H1 (cell line): Measurements from ENCODE around the gene MYL11. TPM values are rescaled to one million over a fixed set of nuclear protein-coding genes. Genes with fewer than 3 reads are reported as not detected.

Experiments used
- CTCF ChIA-PET: fragments of 300-600 bp; sonication (Branson Sonifier 250); formaldehyde crosslinking; loops from one replicate; lab custom pipeline; 2021; ENCODE audit not compliant: partially characterized antibody; lab: Charles Lee
- POLR2A ChIA-PET: fragments of 300-600 bp; sonication (Branson Sonifier 250); formaldehyde crosslinking; loops from one replicate; lab custom pipeline; 2021; ENCODE audit warnings: inconsistent platforms; ENCODE audit not compliant: partially characterized antibody; lab: Charles Lee
- DNase-seq, 2 experiments: peaks; one replicate each; pipeline versions ENCODE4 v3.0.0 to v3.0.0-alpha.2; 2010 to 2022; ENCODE audit warnings: low spot score in 2 of 2, low read depth in 1 of 2, mixed read lengths in 1 of 2
- FAIRE-seq: peaks from 2 replicates; lab custom pipeline; 2011; peaks lifted over from hg19 to GRCh38; lab: Jason Lieb, UNC
- H2AFZ ChIP-seq: 2 replicates; pipeline ENCODE4 v1.8.1; 2012; ENCODE audit warnings: low read length, inconsistent platforms
- H2AK5ac ChIP-seq: 2 replicates; pipeline ENCODE4 v1.6.1; 2013; ENCODE audit warnings: low read depth, low read length
- H2BK120ac ChIP-seq: replicated peaks from 2 replicates; pipeline ENCODE3; 2013; ENCODE audit warnings: low read depth, low read length, inconsistent platforms
- H2BK12ac ChIP-seq: 2 replicates; pipeline ENCODE4 v1.6.1; 2013; ENCODE audit warnings: low read depth, low read length
- H2BK15ac ChIP-seq: 2 replicates; pipeline ENCODE4 v1.6.1; 2013; ENCODE audit warnings: low read length
- H2BK20ac ChIP-seq: 2 replicates; pipeline ENCODE4 v1.6.1; 2013; ENCODE audit warnings: low read length
- H2BK5ac ChIP-seq: 2 replicates; pipeline ENCODE4 v1.6.1; 2013; ENCODE audit warnings: low read depth, low read length
- H3K14ac ChIP-seq: 2 replicates; pipeline ENCODE4 v1.6.1; 2013; ENCODE audit warnings: inconsistent platforms; ENCODE audit not compliant: insufficient read length
- H3K18ac ChIP-seq: 2 replicates; pipeline ENCODE4 v1.6.1; 2013; ENCODE audit warnings: low read length; ENCODE audit errors: extremely low read depth
- H3K23ac ChIP-seq: 2 replicates; pipeline ENCODE4 v1.6.1; 2013; ENCODE audit warnings: inconsistent platforms; ENCODE audit not compliant: insufficient read length
- H3K23me2 ChIP-seq: 2 replicates; pipeline ENCODE4 v1.6.1; 2013; ENCODE audit warnings: low read depth, low read length
- H3K27ac ChIP-seq: 2 replicates; pipeline ENCODE4 v1.6.1; 2011; ENCODE audit warnings: low read depth, low read length, inconsistent platforms
- H3K27me3 ChIP-seq, 4 experiments: replicated peaks in 1 of 4; 1 replicate in 1 of 4; 2 replicates in 3 of 4; pipeline versions ENCODE4 v1.6.1 to v1.8.1; 2011 to 2013; ENCODE audit warnings: low read length in 3 of 4, mild to moderate bottlenecking in 3 of 4, inconsistent platforms in 2 of 4, mixed read lengths in 2 of 4, moderate library complexity in 1 of 4; ENCODE audit not compliant: control insufficient read depth in 3 of 4, insufficient read depth in 3 of 4; ENCODE audit errors: extremely low read depth in 1 of 4
- H3K36me3 ChIP-seq, 4 experiments: 2 replicates each; pipeline versions ENCODE4 v1.6.1 to v1.8.1; 2011 to 2013; ENCODE audit warnings: mild to moderate bottlenecking in 4 of 4, low read length in 3 of 4, moderate library complexity in 2 of 4, control low read depth in 1 of 4, inconsistent platforms in 1 of 4; ENCODE audit not compliant: insufficient read depth in 4 of 4, control insufficient read depth in 2 of 4
- H3K4ac ChIP-seq: replicated peaks from 2 replicates; pipeline ENCODE3; 2013; ENCODE audit warnings: low read length, low read depth, mixed read lengths, inconsistent platforms; ENCODE audit not compliant: insufficient read length
- H3K4me1 ChIP-seq, 4 experiments: replicated peaks in 1 of 4; 1 replicate in 1 of 4; 2 replicates in 3 of 4; pipeline versions ENCODE4 v1.6.1 to v1.8.1; 2011 to 2013; ENCODE audit warnings: low read length in 3 of 4, inconsistent platforms in 2 of 4, mixed read lengths in 1 of 4; ENCODE audit not compliant: insufficient read depth in 4 of 4, control insufficient read depth in 3 of 4
- H3K4me2 ChIP-seq, 2 experiments: 2 replicates each; pipeline versions ENCODE4 v1.6.1 to v1.8.1; 2011 to 2013; ENCODE audit warnings: low read depth in 2 of 2, low read length in 2 of 2, control low read depth in 1 of 2, inconsistent platforms in 1 of 2, mild to moderate bottlenecking in 1 of 2; ENCODE audit not compliant: insufficient read depth in 1 of 2
- H3K4me3 ChIP-seq, 4 experiments: fragments of 200-600, 300-600 bp in 1 of 4; sonication (generic), shearing (Covaris generic), sonication (Bioruptor Twin) in 1 of 4; 2 replicates each; pipeline versions ENCODE4 v1.5.1 to v1.8.1; 2011 to 2016; ENCODE audit warnings: low read length in 4 of 4, low read depth in 3 of 4, control low read depth in 2 of 4, inconsistent platforms in 2 of 4, mild to moderate bottlenecking in 2 of 4, mixed read lengths in 1 of 4, moderate library complexity in 1 of 4; ENCODE audit not compliant: insufficient read depth in 2 of 4; ENCODE audit errors: extremely low read depth in 1 of 4
- H3K56ac ChIP-seq: replicated peaks from 2 replicates; pipeline ENCODE3; 2013; ENCODE audit warnings: low read depth, mild to moderate bottlenecking, mixed read lengths, low read length, inconsistent platforms; ENCODE audit not compliant: insufficient read length
- H3K79me1 ChIP-seq: 2 replicates; pipeline ENCODE4 v1.6.1; 2013; ENCODE audit warnings: low read depth, low read length, control low read depth
- H3K79me2 ChIP-seq, 2 experiments: 2 replicates each; pipeline versions ENCODE4 v1.6.1 to v1.8.1; 2012 to 2013; ENCODE audit warnings: low read length in 2 of 2, mild to moderate bottlenecking in 2 of 2, inconsistent platforms in 1 of 2; ENCODE audit not compliant: insufficient read depth in 2 of 2, control insufficient read depth in 1 of 2
- H3K9ac ChIP-seq, 4 experiments: replicated peaks in 1 of 4; 1 replicate in 1 of 4; 2 replicates in 3 of 4; pipeline versions ENCODE4 v1.6.1 to v1.8.1; 2011 to 2013; ENCODE audit warnings: low read depth in 3 of 4, low read length in 3 of 4, control low read depth in 2 of 4, mild to moderate bottlenecking in 2 of 4, moderate library complexity in 2 of 4, inconsistent platforms in 1 of 4; ENCODE audit errors: extremely low read depth in 1 of 4
- H3K9me3 ChIP-seq, 2 experiments: 2 replicates each; pipeline versions ENCODE4 v1.6.1 to v1.8.1; 2012 to 2013; ENCODE audit warnings: mild to moderate bottlenecking in 2 of 2, moderate library complexity in 2 of 2, control low read depth in 1 of 2, inconsistent platforms in 1 of 2, low read depth in 1 of 2, low read length in 1 of 2, mixed read lengths in 1 of 2; ENCODE audit not compliant: insufficient read depth in 2 of 2
- H4K20me1 ChIP-seq, 2 experiments: replicated peaks in 1 of 2; 2 replicates each; pipeline versions ENCODE3 to v1.8.1; 2011 to 2013; ENCODE audit warnings: inconsistent platforms in 2 of 2, low read length in 2 of 2, mild to moderate bottlenecking in 1 of 2; ENCODE audit not compliant: insufficient read depth in 2 of 2, control insufficient read depth in 1 of 2
- H4K5ac ChIP-seq: 2 replicates; pipeline ENCODE4 v1.6.1; 2013; ENCODE audit warnings: low read length, low read depth, mixed read lengths, inconsistent platforms; ENCODE audit not compliant: insufficient read length
- H4K8ac ChIP-seq: 2 replicates; pipeline ENCODE4 v1.8.0; 2013; ENCODE audit warnings: mild to moderate bottlenecking, moderate library complexity, low read length, inconsistent platforms; ENCODE audit not compliant: insufficient read depth; ENCODE audit errors: extremely low read depth
- H4K91ac ChIP-seq: replicated peaks from 2 replicates; pipeline ENCODE3; 2013; ENCODE audit warnings: low read length, mixed read lengths, inconsistent platforms; ENCODE audit not compliant: insufficient read length
- ATF3 ChIP-seq: IDR thresholded peaks from 2 replicates; pipeline ENCODE4 v1.6.1; 2011; ENCODE audit warnings: low read depth, mild to moderate bottlenecking, low read length; ENCODE audit not compliant: insufficient read depth
- BACH1 ChIP-seq: IDR thresholded peaks from 2 replicates; pipeline ENCODE4 v1.6.1; 2012; ENCODE audit warnings: low read length, improper control_type of control experiment
- CBX5 ChIP-seq: fragments of 300-800, 300-1000 bp; sonication (generic); IDR thresholded peaks from 2 replicates; pipeline ENCODE4 v1.7.1; 2016; ENCODE audit warnings: antibody characterized with exemption, low read length, low read depth
- CREB1 ChIP-seq: IDR thresholded peaks from 2 replicates; pipeline ENCODE4 v1.6.1; 2012; ENCODE audit warnings: inconsistent platforms
- HDAC6 ChIP-seq: IDR thresholded peaks from one replicate; pipeline ENCODE4 v1.7.1; 2012; ENCODE audit warnings: low read depth, mild to moderate bottlenecking, inconsistent platforms, low read length, moderate library complexity
- POLR2A ChIP-seq, 2 experiments: IDR thresholded peaks; 1 replicate in 1 of 2; 2 replicates in 1 of 2; pipeline ENCODE4 v1.6.1; 2011; ENCODE audit warnings: low read depth in 2 of 2, low read length in 2 of 2, mild to moderate bottlenecking in 2 of 2; ENCODE audit errors: control extremely low read depth in 1 of 2
- SIRT6 ChIP-seq: IDR thresholded peaks from one replicate; pipeline ENCODE4 v1.7.1; 2012; ENCODE audit warnings: low read length, inconsistent platforms
- SP1 ChIP-seq: IDR thresholded peaks from 2 replicates; pipeline ENCODE4 v1.6.1; 2011; ENCODE audit warnings: low read depth, low read length
- whole genome bisulfite sequencing, 2 experiments: shearing (Covaris generic) in 1 of 2; methylation state at CpG; one replicate each; pipeline versions ENCODE4 v1.1.6 to v1.1.7; 2013 to 2015; ENCODE audit warnings: low lambda C conversion rate in 2 of 2, mixed read lengths in 2 of 2, inconsistent platforms in 1 of 2, low coverage in 1 of 2, missing lambda C conversion rate in 1 of 2; ENCODE audit not compliant: insufficient replicate concordance in 2 of 2, insufficient coverage in 1 of 2, insufficient read length in 1 of 2; ENCODE audit errors: extremely low coverage in 1 of 2, missing lambda C conversion rate in 1 of 2; 5-methylcytosine and 5-hydroxymethylcytosine counted together
- polyA plus RNA-seq, 7 experiments: library from polyadenylated mRNA; depleted of rRNA in 3 of 7; stranded (reverse) in 5 of 7; unstranded in 2 of 7; fragments of >200 nt in 5 of 7; fragments of 200-250 nt in 2 of 7; gene quantifications; 1 replicate in 5 of 7; 2 replicates in 1 of 7; 4 replicates in 1 of 7; pipeline versions ENCODE4 v1.2.1 to v1.2.3, GENCODE V29; 2011 to 2013; ENCODE audit warnings: missing spikeins in 2 of 7, mixed read lengths in 2 of 7
- total RNA-seq: library from RNA; stranded (reverse); fragmentation: NEBNext Ultra II Directional; extraction: Animal tissue kit (Norgen Biotek cat#: 25700); gene quantifications from 2 replicates; pipeline ENCODE4 v1.2.1, GENCODE V29; 2021
- TF ChIP-seq, protein P1 (sequence below), 3 experiments: IDR thresholded peaks; 1 replicate in 2 of 3; 2 replicates in 1 of 3; pipeline versions ENCODE4 v1.5.1 to v1.6.1; 2011; ENCODE audit warnings: low read length in 3 of 3, mild to moderate bottlenecking in 3 of 3, inconsistent platforms in 2 of 3, low read depth in 1 of 3, moderate library complexity in 1 of 3; ENCODE audit not compliant: insufficient read depth in 1 of 3; ENCODE audit errors: control extremely low read depth in 1 of 3
- TF ChIP-seq, protein P2 (sequence below): IDR thresholded peaks from 2 replicates; pipeline ENCODE4 v1.6.1; 2012; ENCODE audit warnings: low read length, inconsistent platforms

MYL11 gene
- total and polyA plus RNA-seq, 2 of the 8 experiments (the other 6 are each of a cell fraction or from before 2014, with no cell fraction given) = 1.2 to 1.4 TPM

DNA sequence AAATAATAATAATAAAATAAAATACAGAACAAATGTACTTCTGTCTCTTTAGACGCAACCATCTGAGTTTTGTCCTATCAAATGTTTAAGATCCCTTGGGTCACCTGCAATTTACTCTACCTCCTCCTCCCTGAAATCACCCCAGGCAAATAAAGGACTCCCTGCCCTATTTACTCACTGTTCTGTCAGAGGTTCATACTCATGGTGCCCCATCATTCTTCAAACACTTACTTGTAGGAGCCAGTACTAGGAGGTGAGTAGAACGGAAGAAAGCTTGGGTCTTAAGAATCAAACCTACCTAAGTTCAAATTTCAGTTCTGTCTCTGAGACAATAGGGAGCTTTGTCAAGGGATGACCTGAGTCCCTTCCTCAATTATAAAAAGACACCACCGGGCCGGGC, 8.1 kb upstream of the MYL11 start:
- no peak overlapping the region for H4K8ac ChIP-seq
- POLR2A ChIA-PET = interaction anchor here (0.9 to 6.9 kb wide), 3 partner anchors 9 to 54 kb away, joined by 3 to 79 read pairs (median 3); partner anchors contain the start of gene CD2BP2
- no peaks in the 10 kb centered on the region for H3K9me3 ChIP-seq
- H2BK120ac ChIP-seq = no peak overlapping the region
- no peak overlapping the region for H3K18ac ChIP-seq
- no peak overlapping the region for H3K4ac ChIP-seq
- H3K14ac ChIP-seq = no peak overlapping the region
- WGBS, 2 experiments = 91% methylated on average over 4 of the region's 4 CpGs; no CpG with 5 or more reads in 1 of the 2 experiments
- H3K4me2 ChIP-seq = no peak overlapping the region; a peak in 1 of 4 replicates
- H3K36me3 ChIP-seq = 0 out of 8 replicates have a peak, but pooled peaks cover 0 to 4% (median 0%) of the 10 kb centered on the region in 4 experiments
- no peak overlapping the region for H2BK20ac ChIP-seq
- no peak overlapping the region for H2AK5ac ChIP-seq
- no peak for DNase-seq
- no peak overlapping the region for H2BK12ac ChIP-seq
- H4K91ac ChIP-seq = no peak overlapping the region
- peaks cover 0 to 17% (median 11%) of the 10 kb centered on the region in 4 experiments; a peak in 6 of 7 replicates for H3K4me1 ChIP-seq
- no peak overlapping the region for H3K56ac ChIP-seq
- no peak overlapping the region for H2BK15ac ChIP-seq
- H3K27me3 ChIP-seq = no peaks in the 10 kb centered on the region
- H2AFZ ChIP-seq = no peak overlapping the region
- CTCF ChIA-PET = interaction anchor here (1.1 kb wide), 1 partner anchor 20 kb away, joined by 3 read pairs; no protein-coding TSS in a partner anchor
- peaks cover 10% of the 10 kb centered on the region for H3K79me1 ChIP-seq
- H2BK5ac ChIP-seq = no peak overlapping the region
- H4K20me1 ChIP-seq = peaks cover 4 to 19% of the 10 kb centered on the region in 2 experiments
- H3K9ac ChIP-seq = no peak overlapping the region
- no peak overlapping the region for H4K5ac ChIP-seq
- H3K4me3 ChIP-seq = no peak overlapping the region
- H3K27ac ChIP-seq = no peak overlapping the region
- H3K23ac ChIP-seq = no peak overlapping the region
- peaks cover 10% of the 10 kb centered on the region; the same call in 1 of the 2 replicates for H3K23me2 ChIP-seq
- FAIRE-seq = no peak
- peaks cover 0 to 29% of the 10 kb centered on the region in 2 experiments; a peak in 2 of 4 replicates for H3K79me2 ChIP-seq
- TF ChIP-seq ATF3 (no peak), POLR2A (IDR thresholded peaks at IDR 0.05; ENCODE audit: control extremely low read depth in 1 of 2, low read depth in 2 of 2, low read length in 2 of 2) (no peak), CREB1 (no peak), CBX5 (no peak), SIRT6 (no peak), HDAC6 (no peak), SP1 (no peak), BACH1 (no peak)
- TF ChIP-seq, protein P1, sequence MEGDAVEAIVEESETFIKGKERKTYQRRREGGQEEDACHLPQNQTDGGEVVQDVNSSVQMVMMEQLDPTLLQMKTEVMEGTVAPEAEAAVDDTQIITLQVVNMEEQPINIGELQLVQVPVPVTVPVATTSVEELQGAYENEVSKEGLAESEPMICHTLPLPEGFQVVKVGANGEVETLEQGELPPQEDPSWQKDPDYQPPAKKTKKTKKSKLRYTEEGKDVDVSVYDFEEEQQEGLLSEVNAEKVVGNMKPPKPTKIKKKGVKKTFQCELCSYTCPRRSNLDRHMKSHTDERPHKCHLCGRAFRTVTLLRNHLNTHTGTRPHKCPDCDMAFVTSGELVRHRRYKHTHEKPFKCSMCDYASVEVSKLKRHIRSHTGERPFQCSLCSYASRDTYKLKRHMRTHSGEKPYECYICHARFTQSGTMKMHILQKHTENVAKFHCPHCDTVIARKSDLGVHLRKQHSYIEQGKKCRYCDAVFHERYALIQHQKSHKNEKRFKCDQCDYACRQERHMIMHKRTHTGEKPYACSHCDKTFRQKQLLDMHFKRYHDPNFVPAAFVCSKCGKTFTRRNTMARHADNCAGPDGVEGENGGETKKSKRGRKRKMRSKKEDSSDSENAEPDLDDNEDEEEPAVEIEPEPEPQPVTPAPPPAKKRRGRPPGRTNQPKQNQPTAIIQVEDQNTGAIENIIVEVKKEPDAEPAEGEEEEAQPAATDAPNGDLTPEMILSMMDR (IDR thresholded peaks at IDR 0.05; ENCODE audit: control extremely low read depth in 1 of 3, insufficient read depth in 1 of 3, low read depth in 1 of 3, low read length in 3 of 3) = no peak
- TF ChIP-seq, protein P2, sequence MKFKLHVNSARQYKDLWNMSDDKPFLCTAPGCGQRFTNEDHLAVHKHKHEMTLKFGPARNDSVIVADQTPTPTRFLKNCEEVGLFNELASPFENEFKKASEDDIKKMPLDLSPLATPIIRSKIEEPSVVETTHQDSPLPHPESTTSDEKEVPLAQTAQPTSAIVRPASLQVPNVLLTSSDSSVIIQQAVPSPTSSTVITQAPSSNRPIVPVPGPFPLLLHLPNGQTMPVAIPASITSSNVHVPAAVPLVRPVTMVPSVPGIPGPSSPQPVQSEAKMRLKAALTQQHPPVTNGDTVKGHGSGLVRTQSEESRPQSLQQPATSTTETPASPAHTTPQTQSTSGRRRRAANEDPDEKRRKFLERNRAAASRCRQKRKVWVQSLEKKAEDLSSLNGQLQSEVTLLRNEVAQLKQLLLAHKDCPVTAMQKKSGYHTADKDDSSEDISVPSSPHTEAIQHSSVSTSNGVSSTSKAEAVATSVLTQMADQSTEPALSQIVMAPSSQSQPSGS = no peak
